DLD1 (cell line): ENCODE measurements around the gene MYLK.

Experiments
- in situ Hi-C: cut with HindIII; loops from 2 replicates; pipeline ENCODE4 v1.10.0; 2017; ENCODE audit warnings: low sequenced_read_pairs

Gene MYLK

GRCh38 chr3:123656691-123657090, 227.4 kb downstream of the MYLK start:
- in situ Hi-C loops = no loop called here

GRCh38 chr3:123656274-123656673, 227.9 kb downstream of the MYLK start:
- in situ Hi-C loops = no loop called here

- in situ Hi-C loops = no loop called here
Measured at GRCh38 chr3:123655400-123655799, 228.7 kb downstream of the MYLK start.

GRCh38 chr3:123653221-123653682, 230.9 kb downstream of the MYLK start:
- in situ Hi-C loops = no loop called here

- in situ Hi-C loops = no loop called here
Measured at GRCh38 chr3:123652342-123652984, 231.7 kb downstream of the MYLK start.

GRCh38 chr3:123651449-123652341, 232.4 kb downstream of the MYLK start:
- in situ Hi-C loops = no loop called here

GRCh38 chr3:123650101-123650500, 234.0 kb downstream of the MYLK start:
- in situ Hi-C loops = no loop called here

GRCh38 chr3:123648696-123649405, 235.3 kb downstream of the MYLK start:
- in situ Hi-C loops = no loop called here

GRCh38 chr3:123644358-123644757, 239.8 kb downstream of the MYLK start:
- in situ Hi-C loops = no loop called here

- in situ Hi-C loops = no loop called here
Measured at GRCh38 chr3:123642957-123643330, 241.2 kb downstream of the MYLK start.

GRCh38 chr3:123642182-123642956, 241.8 kb downstream of the MYLK start:
- in situ Hi-C loops = no loop called here

- in situ Hi-C loops = no loop called here
Measured at GRCh38 chr3:123641505-123641904, 242.6 kb downstream of the MYLK start.

GRCh38 chr3:123640740-123641462, 243.2 kb downstream of the MYLK start:
- in situ Hi-C loops = no loop called here

- in situ Hi-C loops = no loop called here
Measured at GRCh38 chr3:123640311-123640710, 243.8 kb downstream of the MYLK start.

GRCh38 chr3:123638936-123639689, 245.0 kb downstream of the MYLK start:
- in situ Hi-C loops = no loop called here

- in situ Hi-C loops = no loop called here
Measured at GRCh38 chr3:123637841-123638240, 246.3 kb downstream of the MYLK start.

- in situ Hi-C loops = no loop called here
Measured at GRCh38 chr3:123637131-123637530, 247.0 kb downstream of the MYLK start.

- in situ Hi-C loops = no loop called here
Measured at GRCh38 chr3:123636431-123636841, 247.7 kb downstream of the MYLK start.

GRCh38 chr3:123635717-123636116, 248.4 kb downstream of the MYLK start:
- in situ Hi-C loops = no loop called here
